Cardiac muscle cell (in vitro differentiated cells and primary cell): Measurements from ENCODE around the gene KAZN. TPM values are rescaled to one million over a fixed set of nuclear protein-coding genes. Genes with fewer than 3 reads are reported as not detected.

Source experiments
- DNase-seq, 2 donors: peaks; one replicate each; pipeline versions ENCODE4 v3.0.0 to v3.0.0-alpha.2; 2010 to 2017; ENCODE audit warnings: low read depth in 1 of 2, low spot score in 1 of 2
- H3K27ac ChIP-seq: fragments of 200-600 bp; sonication (generic); 2 replicates; pipeline ENCODE4 v1.5.1; 2016
- H3K27me3 ChIP-seq: fragments of 200-600 bp; sonication (generic); 2 replicates; pipeline ENCODE4 v1.6.0; 2016; ENCODE audit warnings: control low read depth
- H3K36me3 ChIP-seq: fragments of 200-600 bp; sonication (generic); 2 replicates; pipeline ENCODE4 v1.5.1; 2016; ENCODE audit warnings: control low read depth
- H3K4me1 ChIP-seq: fragments of 200-600 bp; sonication (generic); 2 replicates; pipeline ENCODE4 v1.8.1; 2017; ENCODE audit warnings: low read depth, mild to moderate bottlenecking, mixed run types
- H3K4me3 ChIP-seq: fragments of 200-600 bp; sonication (generic); 2 replicates; pipeline ENCODE4 v1.5.1; 2016; ENCODE audit warnings: mild to moderate bottlenecking
- H3K9me3 ChIP-seq: fragments of 200-600 bp; sonication (generic); 2 replicates; pipeline ENCODE4 v1.5.1; 2017; ENCODE audit warnings: low read depth, mild to moderate bottlenecking, control low read depth
- CTCF ChIP-seq: IDR thresholded peaks from 2 replicates; pipeline ENCODE4 v1.5.1; 2012; ENCODE audit warnings: low read depth, mild to moderate bottlenecking, low read length
- polyA plus RNA-seq: library from polyadenylated mRNA; unstranded; fragments of >200 nt; fragmentation: Nextera tagmentation; extraction: Ambion mirVana; gene quantifications from 2 replicates; pipeline ENCODE4 v1.2.1, GENCODE V29; 2016
- total RNA-seq: library from RNA; depleted of rRNA; stranded (reverse); fragments of >200 nt; gene quantifications from 2 replicates; pipeline ENCODE4 v1.2.3, GENCODE V29; 2016

Gene KAZN
- total and polyA plus RNA-seq, 2 experiments from 2014 or later, result 17.5 to 26.9 TPM

DNA sequence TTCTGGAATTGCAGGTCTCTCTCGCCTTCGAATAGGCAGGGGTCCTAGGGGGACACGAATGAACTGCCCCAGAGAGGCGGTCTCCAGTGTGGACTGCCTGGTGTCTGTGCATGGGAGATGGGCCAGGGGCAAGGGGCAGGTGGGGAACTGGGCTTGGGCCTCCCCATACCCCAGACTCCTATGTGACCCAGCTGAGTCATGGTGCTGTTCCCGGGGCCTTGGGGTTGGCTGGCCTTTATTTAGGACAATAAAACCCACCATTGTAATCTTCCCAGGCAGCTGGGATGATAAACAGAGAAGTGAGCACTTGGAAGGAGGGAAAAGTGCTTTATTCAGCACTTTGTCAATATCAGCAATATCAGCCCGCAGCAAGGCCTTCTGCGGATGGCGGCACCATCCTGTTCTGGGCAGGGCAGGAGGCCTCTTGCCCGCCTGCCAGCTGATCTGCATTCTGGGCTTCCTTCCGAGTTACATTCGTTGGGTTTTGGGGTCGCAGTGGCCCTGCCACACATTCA is 346.0 kb downstream of the KAZN start:
- Histone ChIP-seq H3K4me1 (peaks cover 32% of the 10 kb centered on the region), H3K36me3 (no peaks in the 10 kb centered on the region), H3K27ac (peak overlapping the region; percentile 72), H3K9me3 (no peaks in the 10 kb centered on the region), H3K27me3 (no peaks in the 10 kb centered on the region), H3K4me3 (no peak overlapping the region)
- TF ChIP-seq CTCF, result no peak
- DNase-seq, result no peak

DNA sequence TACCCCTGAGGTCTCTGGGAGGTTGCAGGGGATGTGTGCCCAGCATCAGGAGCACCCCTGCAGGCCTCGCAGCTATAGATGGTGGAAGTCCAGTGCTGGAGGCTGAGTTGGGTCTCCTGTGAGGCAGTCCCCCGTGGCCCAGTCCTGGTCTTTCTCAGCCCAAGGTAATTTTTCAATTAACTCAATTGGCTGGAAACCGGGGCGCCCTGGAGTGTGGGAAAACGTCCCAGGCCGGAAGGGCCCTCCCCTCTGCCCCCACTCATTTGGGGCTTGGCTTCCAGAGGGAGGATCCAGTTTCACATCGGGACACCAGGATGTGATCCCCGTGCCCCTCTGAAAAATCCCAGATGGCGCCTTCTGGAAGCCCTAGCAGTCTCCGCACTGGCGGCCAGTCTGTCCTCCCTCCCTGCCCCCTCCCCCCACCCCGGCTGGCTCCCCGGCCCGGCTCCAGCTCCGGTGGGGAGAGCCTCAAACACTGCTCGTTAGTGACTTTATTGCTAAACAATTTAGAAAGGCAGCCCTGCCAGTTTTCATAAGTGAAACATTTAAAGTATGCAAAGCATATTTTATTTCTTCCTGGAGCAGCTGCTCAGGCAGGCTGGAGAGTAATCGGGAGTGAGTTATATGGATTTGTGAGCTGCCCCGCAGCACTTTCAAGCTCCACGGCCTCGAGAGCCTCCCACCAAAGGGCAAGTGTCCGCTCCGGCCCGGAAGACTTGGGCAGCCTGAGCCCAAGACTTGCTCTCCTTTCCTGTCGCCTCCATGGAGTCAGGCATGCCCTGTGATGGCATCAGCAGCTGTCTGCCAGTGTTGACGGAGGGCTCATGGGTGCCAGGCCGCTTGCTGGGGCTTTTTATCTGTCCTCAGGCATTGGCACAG is 346.9 kb downstream of the KAZN start:
- H3K36me3 ChIP-seq, result no peaks in the 10 kb centered on the region
- no peaks in the 10 kb centered on the region for H3K9me3 ChIP-seq
- peak; percentile 45 to 88 for DNase-seq
- H3K27me3 ChIP-seq, result no peaks in the 10 kb centered on the region
- TF ChIP-seq CTCF, result no peak
- peaks cover 40% of the 10 kb centered on the region for H3K4me1 ChIP-seq
- H3K27ac ChIP-seq, result peak overlapping the region; percentile 72
- H3K4me3 ChIP-seq, result no peak overlapping the region

- Histone ChIP-seq H3K4me1 (peaks cover 43% of the 10 kb centered on the region), H3K27me3 (no peaks in the 10 kb centered on the region), H3K4me3 (no peak overlapping the region), H3K27ac (peak overlapping the region; percentile 72), H3K9me3 (no peaks in the 10 kb centered on the region), H3K36me3 (no peaks in the 10 kb centered on the region)
- TF ChIP-seq CTCF, result no peak
- DNase-seq, result no peak
These were observed 347.5 kb downstream of the KAZN start for GRCh38 chr1:14946011-14946359.

GRCh38 chr1:14946684-14947238 is 348.3 kb downstream of the KAZN start:
- Histone ChIP-seq H3K4me3 (no peak overlapping the region), H3K27me3 (no peaks in the 10 kb centered on the region), H3K4me1 (peaks cover 43% of the 10 kb centered on the region), H3K9me3 (no peaks in the 10 kb centered on the region), H3K36me3 (no peaks in the 10 kb centered on the region), H3K27ac (peak overlapping the region; percentile 19)
- no peak for TF ChIP-seq CTCF
- peak in 1 of 2 donors; percentile 56 for DNase-seq

- Histone ChIP-seq H3K27me3 (no peaks in the 10 kb centered on the region), H3K36me3 (no peaks in the 10 kb centered on the region), H3K4me1 (peaks cover 42% of the 10 kb centered on the region), H3K9me3 (no peaks in the 10 kb centered on the region), H3K27ac (peak overlapping the region; percentile 19), H3K4me3 (no peak overlapping the region)
- DNase-seq, result no peak
- no peak for TF ChIP-seq CTCF
These were observed 348.9 kb downstream of the KAZN start for GRCh38 chr1:14947421-14947820.
